ENCODE results near the gene DDX17. TPM values are rescaled to one million over a fixed set of nuclear protein-coding genes. Genes with fewer than 3 reads are reported as not detected.

Gene DDX17
- total and polyA plus RNA-seq, 10 of the 15 experiments (the other 5 are each of a cell fraction or from before 2014, with no cell fraction given), result 25.2 to 778 (median 266) TPM

GRCh38 chr22:38444783-38445182 lies 61.3 kb downstream of the DDX17 start:
- H3K27me3 ChIP-seq (replicated peaks in 1 of 2; ENCODE audit: control insufficient read depth in 2 of 2, insufficient read depth in 2 of 2, low read length in 1 of 2), result peaks cover 0 to 2% of the 10 kb centered on the region in 2 experiments; a peak in 3 of 4 replicates
- in situ Hi-C loops (cut with MboI), result no loop called here
- TF ChIP-seq SRF (IDR thresholded peaks at IDR 0.05; ENCODE audit: low read depth in 2 of 2, low read length in 2 of 2) (no peak), MTA3 (IDR thresholded peaks at IDR 0.05; ENCODE audit: borderline replicate concordance, low read length) (no peak), ASH2L (IDR thresholded peaks at IDR 0.05; ENCODE audit: borderline replicate concordance, low read depth) (no peak), NKRF (conservative IDR thresholded peaks at IDR 0.05) (no peak), PRDM15 (CRISPR knock-in tag; IDR thresholded peaks at IDR 0.05) (no peak), HSF1 (IDR thresholded peaks at IDR 0.05; ENCODE audit: low read depth, low read length) (no peak), TCF3 (IDR thresholded peaks at IDR 0.05; ENCODE audit: borderline replicate concordance, insufficient read depth, low read depth, low read length) (no peak), BCL3 (IDR thresholded peaks at IDR 0.05; ENCODE audit: borderline replicate concordance, insufficient read depth, low read depth, low read length, poor library complexity, severe bottlenecking) (no peak), YY1 (IDR thresholded peaks at IDR 0.05; ENCODE audit: low read depth, low read length) (no peak), NFXL1 (IDR thresholded peaks at IDR 0.05; ENCODE audit: borderline replicate concordance) (no peak), SMAD1 (IDR thresholded peaks at IDR 0.05; ENCODE audit: low read depth, partially characterized antibody) (no peak), ZSCAN29 (IDR thresholded peaks at IDR 0.05) (no peak), BCL11A (IDR thresholded peaks at IDR 0.05; ENCODE audit: low read depth, low read length) (no peak), CREB1 (IDR thresholded peaks at IDR 0.05; ENCODE audit: low read depth) (no peak), IRF3 (IDR thresholded peaks at IDR 0.05) (no peak)

More at GRCh38 chr22:38444783-38445182, 61.3 kb downstream of the DDX17 start:
- ChIA-PET CTCF (interaction anchor here (0.6 kb wide), 1 partner anchor 535 kb away, joined by 4 read pairs; no protein-coding TSS in a partner anchor), POLR2A (no interaction called here), SMC1A (ENCODE audit: uncharacterized antibody, unreplicated experiment) (interaction anchor here (0.7 kb wide), 1 partner anchor 39 kb away, joined by 3 read pairs; no protein-coding TSS in a partner anchor), RAD21 (ENCODE audit: unreplicated experiment) (no interaction called here)
- no peaks in the 10 kb centered on the region for H4K20me1 ChIP-seq (ENCODE audit: control insufficient read depth, insufficient read depth)
- H3K9ac ChIP-seq (ENCODE audit: control insufficient read depth, insufficient read depth, low read length), result no peak overlapping the region
- no peak overlapping the region for H3K27ac ChIP-seq (ENCODE audit: control insufficient read depth, insufficient read depth)
- DNase-seq (ENCODE audit: low read depth, low spot score), result no peak
- no peaks in the 10 kb centered on the region for H3K36me3 ChIP-seq (ENCODE audit: control insufficient read depth in 2 of 2, insufficient read depth in 2 of 2, low read length in 1 of 2)
- BruUV-seq (replicated peaks), result no TSS peak
- H3K79me2 ChIP-seq (ENCODE audit: control insufficient read depth, insufficient read depth, low read length), result no peaks in the 10 kb centered on the region
- H3K4me1 ChIP-seq (ENCODE audit: control insufficient read depth, insufficient read depth, low read length), result no peaks in the 10 kb centered on the region
- no peak overlapping the region for H3K4me3 ChIP-seq
- intact Hi-C loops (cut with micrococcal nuclease; ENCODE audit: unreplicated experiment), result no loop called here
- no peak overlapping the region for H3K4me2 ChIP-seq (ENCODE audit: control insufficient read depth, insufficient read depth)
- no peak overlapping the region for H2AFZ ChIP-seq (ENCODE audit: control insufficient read depth, low read depth, low read length)
- ATAC-seq, result no peak
- no peaks in the 10 kb centered on the region for H3K9me3 ChIP-seq (replicated peaks; ENCODE audit: control insufficient read depth, insufficient read depth, low read length)
- 49% methylated on average over 10 of the region's 10 CpGs for WGBS (ENCODE audit: insufficient coverage, insufficient replicate concordance, low lambda C conversion rate, missing lambda C conversion rate)
- no peak for FAIRE-seq
